ENCODE data around the gene CRABP2. TPM values are rescaled to one million over a fixed set of nuclear protein-coding genes. Genes with fewer than 3 reads are reported as not detected.

CRABP2 gene
- polyA plus RNA-seq, 1 of the 3 experiments (the other 2 are of a cell fraction), result 42.1 TPM

- Histone ChIP-seq H3K9ac (peak overlapping the region; percentile 40; the same call in 1 of the 2 replicates), H3K4me3 (ENCODE audit: low read depth in 2 of 2, low read length in 1 of 2) (peak overlapping the region; percentile 34 to 47)
- no peak for TF ChIP-seq MAX (IDR thresholded peaks at IDR 0.05; ENCODE audit: low read depth)
- no peak for TF ChIP-seq NFIC (IDR thresholded peaks at IDR 0.05; ENCODE audit: borderline replicate concordance)
- TF ChIP-seq RCOR1 (IDR thresholded peaks at IDR 0.05; ENCODE audit: low read length), result no peak
- TF ChIP-seq MEF2A (IDR thresholded peaks at IDR 0.05; ENCODE audit: borderline replicate concordance, low read depth), result no peak
Measured at GRCh38 chr1:156660752-156661112, 44.7 kb downstream of the CRABP2 start.

GRCh38 chr1:156659988-156660751, 45.2 kb downstream of the CRABP2 start:
- Histone ChIP-seq H3K4me1 (ENCODE audit: control insufficient read depth in 1 of 2, insufficient read depth in 2 of 2, low read depth in 1 of 2, low read length in 1 of 2) (peaks cover 44 to 48% of the 10 kb centered on the region in 2 experiments; a peak in 3 of 4 replicates), H3K27ac (ENCODE audit: low read depth in 2 of 2, low read length in 1 of 2) (peak overlapping the region; percentile 72 to 87), H3K27me3 (ENCODE audit: insufficient read depth) (no peaks in the 10 kb centered on the region), H3K9ac (peak overlapping the region; percentile 40; the same call in 1 of the 2 replicates), H3K36me3 (replicated peaks in 1 of 2; ENCODE audit: control insufficient read depth in 1 of 2, insufficient read depth in 2 of 2, low read length in 1 of 2) (no peaks in the 10 kb centered on the region), H3K4me3 (ENCODE audit: low read depth in 2 of 2, low read length in 1 of 2) (peak overlapping the region; percentile 34 to 54; a peak in 2 of 4 replicates), H3K9me2 (no peaks in the 10 kb centered on the region), H4K20me1 (ENCODE audit: insufficient read depth) (peaks cover 3% of the 10 kb centered on the region; the same call in 1 of the 2 replicates), H3K9me3 (no peaks in the 10 kb centered on the region), H3F3A (replicated peaks; ENCODE audit: insufficient read depth) (peaks cover 21% of the 10 kb centered on the region), H3K4me2 (peak overlapping the region; percentile 82), H3K79me2 (ENCODE audit: insufficient read depth) (no peaks in the 10 kb centered on the region), H2AFZ (ENCODE audit: low read depth) (peak overlapping the region; percentile 67)
- CTCF ChIA-PET, result interaction anchor here (0.6 to 13.1 kb wide), 44 partner anchors 8 to 345 kb away, joined by 3 to 682 read pairs (median 4); partner anchors contain the start of genes BCAN, HAPLN2, ISG20L2 and METTL25B
- POLR2A ChIA-PET, result interaction anchor here (3.6 kb wide), 1 partner anchor 16 kb away, joined by 36 read pairs; the partner anchor contains the start of gene NES
- 10% methylated on average over 27 of the region's 38 CpGs for WGBS (ENCODE audit: low lambda C conversion rate)
- peak; percentile 99 for DNase-seq
- TF ChIP-seq FOSL2 (IDR thresholded peaks at IDR 0.05; ENCODE audit: borderline replicate concordance, low read depth) (peak; percentile 93), YY1 (IDR thresholded peaks at IDR 0.05; ENCODE audit: low read depth) (no peak), TCF12 (IDR thresholded peaks at IDR 0.05) (peak; percentile 65; the same call in 1 of the 2 replicates), RXRA (IDR thresholded peaks at IDR 0.05; ENCODE audit: borderline replicate concordance, low read depth) (peak; percentile 75; the same call in 1 of the 2 replicates), TAF1 (IDR thresholded peaks at IDR 0.05; ENCODE audit: borderline replicate concordance, low read depth, low read length) (0 out of 2 replicates have a peak, but pooled peaks have one; percentile 25), RAD21 (IDR thresholded peaks at IDR 0.05; ENCODE audit: low read length) (peak; percentile 90), NFIC (IDR thresholded peaks at IDR 0.05; ENCODE audit: borderline replicate concordance) (peak; percentile 29; the same call in 1 of the 2 replicates), SIN3A (IDR thresholded peaks at IDR 0.05; ENCODE audit: borderline replicate concordance, low read depth, low read length) (peak; percentile 87; the same call in 1 of the 2 replicates), NRF1 (IDR thresholded peaks at IDR 0.05; ENCODE audit: low read depth, low read length) (peak; percentile 74), TEAD4 (IDR thresholded peaks at IDR 0.05; ENCODE audit: borderline replicate concordance, insufficient read depth) (no peak), CHD2 (IDR thresholded peaks at IDR 0.05; ENCODE audit: low read length, partially characterized antibody) (peak; percentile 71), RCOR1 (IDR thresholded peaks at IDR 0.05; ENCODE audit: low read length) (peak; percentile 77), REST (IDR thresholded peaks at IDR 0.05; ENCODE audit: low read depth, low read length) (peak; percentile 65), GABPA (IDR thresholded peaks at IDR 0.05; ENCODE audit: low read depth) (peak; percentile 64), MAX (IDR thresholded peaks at IDR 0.05; ENCODE audit: low read depth) (peak; percentile 81), EZH2phosphoT487 (IDR thresholded peaks at IDR 0.05; ENCODE audit: borderline replicate concordance, low read depth) (no peak), JUND (IDR thresholded peaks at IDR 0.05) (peak; percentile 78; the same call in 1 of the 2 replicates), POLR2AphosphoS5 (IDR thresholded peaks at IDR 0.05; ENCODE audit: low read depth, low read length) (peak; percentile 34; the same call in 1 of the 2 replicates), EP300 (IDR thresholded peaks at IDR 0.05; ENCODE audit: borderline replicate concordance in 1 of 2, low read depth in 1 of 2, low read length in 1 of 2) (peak in 1 of 2 experiments; percentile 37; a peak in 1 of 4 replicates), FOXJ3 (CRISPR knock-in tag; IDR thresholded peaks at IDR 0.05) (no peak; the same call in 1 of the 2 replicates)

More at GRCh38 chr1:156660752-156661112, 44.7 kb downstream of the CRABP2 start:
- 55% methylated on average over 2 of the region's 2 CpGs for WGBS (ENCODE audit: low lambda C conversion rate)
- peaks cover 3% of the 10 kb centered on the region; the same call in 1 of the 2 replicates for H4K20me1 ChIP-seq (ENCODE audit: insufficient read depth)
- H3K4me1 ChIP-seq (ENCODE audit: control insufficient read depth in 1 of 2, insufficient read depth in 2 of 2, low read depth in 1 of 2, low read length in 1 of 2), result peaks cover 41 to 48% of the 10 kb centered on the region in 2 experiments; a peak in 3 of 4 replicates
- no peaks in the 10 kb centered on the region for H3K9me3 ChIP-seq
- DNase-seq, result no peak
- H3K36me3 ChIP-seq (replicated peaks in 1 of 2; ENCODE audit: control insufficient read depth in 1 of 2, insufficient read depth in 2 of 2, low read length in 1 of 2), result no peaks in the 10 kb centered on the region
- no peak overlapping the region; the same call in 1 of the 2 replicates for H2AFZ ChIP-seq (ENCODE audit: low read depth)
- H3K27ac ChIP-seq (ENCODE audit: low read depth in 2 of 2, low read length in 1 of 2), result peak overlapping the region; percentile 72 to 87
- no peaks in the 10 kb centered on the region for H3K79me2 ChIP-seq (ENCODE audit: insufficient read depth)
- H3K27me3 ChIP-seq (ENCODE audit: insufficient read depth), result no peaks in the 10 kb centered on the region
- POLR2A ChIA-PET, result interaction anchor here (1.2 to 3.6 kb wide), 2 partner anchors 16 to 29 kb away, joined by 4 to 36 read pairs; partner anchors contain the start of gene NES
- H3K4me2 ChIP-seq, result peak overlapping the region; percentile 82
- H3F3A ChIP-seq (replicated peaks; ENCODE audit: insufficient read depth), result peaks cover 21% of the 10 kb centered on the region
- CTCF ChIA-PET, result interaction anchor here (0.8 to 13.1 kb wide), 15 partner anchors 19 to 275 kb away, joined by 3 to 682 read pairs (median 4); partner anchors contain the start of genes BCAN, HAPLN2, ISG20L2 and METTL25B
- no peaks in the 10 kb centered on the region for H3K9me2 ChIP-seq

Measured in SK-N-SH (cell line).